ENCODE data around the gene BCAN.

Gene BCAN

DNA sequence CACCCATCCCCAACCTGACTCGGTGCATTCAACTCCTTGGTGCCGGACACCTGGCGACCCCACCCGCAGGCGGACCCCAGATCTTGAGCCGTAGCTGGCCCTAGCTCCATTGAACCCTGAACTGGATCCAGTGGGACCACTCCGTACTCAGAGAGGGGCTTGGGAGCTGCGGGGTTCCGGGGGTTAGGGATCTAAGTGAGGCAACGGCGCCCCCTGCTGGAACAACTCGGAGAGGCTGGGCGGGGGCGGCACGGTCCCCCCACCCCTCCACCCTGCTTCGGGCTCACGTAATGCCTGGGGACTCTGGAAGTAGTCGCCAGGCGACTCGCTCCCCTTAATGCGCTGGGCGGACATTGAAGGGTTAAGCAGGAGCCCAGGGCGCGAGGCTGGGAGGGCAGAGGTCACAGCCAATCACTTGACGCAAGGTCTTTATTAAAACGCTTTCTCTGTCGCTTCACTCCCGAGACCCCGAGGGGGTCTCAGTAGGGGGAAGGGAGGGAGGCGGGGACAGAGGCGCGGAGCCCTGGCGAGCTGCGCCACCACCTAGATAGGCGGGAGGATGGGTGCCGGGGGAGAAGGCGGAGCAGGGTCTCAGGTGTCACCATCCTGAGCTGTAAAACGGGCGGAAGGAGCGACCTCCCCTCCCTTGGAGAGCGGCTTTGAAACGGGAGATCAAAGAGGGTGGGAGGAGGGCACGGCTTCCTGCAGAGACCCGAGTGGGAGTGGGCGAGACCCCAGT, 64.2 kb downstream of the BCAN start:
- Histone ChIP-seq H3K4me1 (ENCODE audit: control insufficient read depth, insufficient read depth, low read length, poor library complexity, severe bottlenecking) (peaks cover 28% of the 10 kb centered on the region), H3K27ac (ENCODE audit: insufficient read depth, low read length, poor library complexity, severe bottlenecking) (peak overlapping the region; percentile 63), H3K9me3 (ENCODE audit: control insufficient read depth, low read length) (no peaks in the 10 kb centered on the region), H3K36me3 (ENCODE audit: control insufficient read depth, insufficient read depth, low read length) (no peaks in the 10 kb centered on the region), H3K4me3 (ENCODE audit: insufficient read depth, low read depth, low read length, poor library complexity, severe bottlenecking) (peak overlapping the region; percentile 87), H3K27me3 (replicated peaks; ENCODE audit: control insufficient read depth, insufficient read depth, low read length, poor library complexity, severe bottlenecking) (peaks cover 17% of the 10 kb centered on the region)
- DNase-seq, result peak; percentile 43 to 60 (median 49)

DNA sequence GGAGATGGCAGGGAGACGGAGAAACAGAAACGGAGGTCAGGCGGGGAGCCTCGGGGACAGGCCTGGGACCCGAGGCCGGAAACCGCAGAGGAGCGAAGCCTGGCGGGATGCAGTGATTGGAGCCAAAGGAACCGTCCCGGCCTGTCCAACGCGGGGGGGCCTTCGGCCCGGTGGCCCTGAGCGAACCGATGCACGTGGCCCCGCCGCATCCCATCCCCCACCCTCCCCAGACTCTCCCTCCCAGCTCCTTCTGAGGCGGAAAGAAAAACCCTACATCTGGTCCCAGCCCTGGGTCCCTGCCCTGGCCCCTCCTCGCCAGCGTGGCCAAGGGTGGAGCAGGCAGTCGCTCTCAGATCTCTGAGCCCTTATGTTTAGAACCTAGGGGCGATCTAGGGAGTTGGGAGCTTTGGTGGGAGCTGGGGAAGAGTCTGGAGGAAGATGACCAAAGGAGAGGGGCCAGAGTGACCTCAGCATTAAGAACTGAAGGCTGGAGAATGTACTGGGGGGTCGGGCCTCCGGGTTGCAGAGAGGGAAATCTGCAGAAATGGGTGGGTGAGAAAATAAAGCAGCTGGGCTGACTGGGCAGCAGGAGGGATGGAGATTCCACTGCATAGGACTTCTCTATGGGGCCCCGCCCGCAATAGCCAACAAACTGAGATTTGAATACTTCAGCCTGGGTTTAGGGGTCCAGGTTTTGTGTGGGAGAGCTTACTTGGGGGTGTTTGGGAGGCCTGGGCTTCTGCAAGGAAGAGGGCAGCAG, 64.9 kb downstream of the BCAN start:
- Histone ChIP-seq H3K9me3 (ENCODE audit: control insufficient read depth, low read length) (no peaks in the 10 kb centered on the region), H3K27me3 (replicated peaks; ENCODE audit: control insufficient read depth, insufficient read depth, low read length, poor library complexity, severe bottlenecking) (peaks cover 17% of the 10 kb centered on the region), H3K36me3 (ENCODE audit: control insufficient read depth, insufficient read depth, low read length) (no peaks in the 10 kb centered on the region), H3K27ac (ENCODE audit: insufficient read depth, low read length, poor library complexity, severe bottlenecking) (peak overlapping the region; percentile 63), H3K4me3 (ENCODE audit: insufficient read depth, low read depth, low read length, poor library complexity, severe bottlenecking) (peak overlapping the region; percentile 87), H3K4me1 (ENCODE audit: control insufficient read depth, insufficient read depth, low read length, poor library complexity, severe bottlenecking) (peaks cover 28% of the 10 kb centered on the region)
- peak in 1 of 3 donors; percentile 12 for DNase-seq

DNA sequence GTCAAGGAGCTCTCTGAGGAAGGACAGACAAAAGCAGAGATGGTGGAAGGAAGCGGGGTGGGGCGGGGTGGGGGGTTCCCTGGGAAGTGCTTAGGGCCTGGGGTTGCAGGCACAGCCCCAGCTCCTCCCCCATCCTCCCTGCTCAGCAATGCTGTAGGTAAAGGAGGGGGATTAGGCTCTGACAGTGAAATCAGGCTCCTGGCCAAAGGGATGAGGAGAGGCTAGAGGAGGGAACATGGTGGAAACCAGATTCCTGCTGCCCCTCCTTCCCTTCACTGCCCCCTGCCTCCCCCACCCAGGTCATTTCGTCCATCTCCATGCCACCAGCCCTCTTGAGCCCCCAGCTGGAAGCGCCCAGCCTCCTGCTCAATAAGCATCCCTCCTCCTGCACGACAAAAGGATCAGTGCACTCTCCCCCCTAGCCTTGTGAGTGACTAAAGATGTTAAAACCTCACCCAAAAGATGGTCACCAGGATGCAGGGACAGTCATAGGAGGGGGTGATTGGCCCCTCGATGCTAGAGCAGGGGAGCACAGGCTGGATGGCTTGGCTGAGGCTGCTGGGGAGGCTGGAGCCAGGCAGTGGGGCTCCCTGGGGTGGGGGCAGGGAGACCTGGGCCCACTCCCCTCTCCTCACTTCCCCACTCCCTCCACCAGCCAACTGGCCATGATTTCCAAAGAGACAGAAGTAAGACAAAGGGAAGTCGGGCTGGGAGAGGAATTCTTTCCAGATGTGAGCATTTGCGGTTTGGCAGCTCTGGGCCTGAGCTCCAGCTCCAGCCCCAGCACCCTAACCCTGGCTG, 65.7 kb downstream of the BCAN start:
- no peak overlapping the region for H3K4me3 ChIP-seq (ENCODE audit: insufficient read depth, low read depth, low read length, poor library complexity, severe bottlenecking)
- peaks cover 17% of the 10 kb centered on the region for H3K27me3 ChIP-seq (replicated peaks; ENCODE audit: control insufficient read depth, insufficient read depth, low read length, poor library complexity, severe bottlenecking)
- H3K27ac ChIP-seq (ENCODE audit: insufficient read depth, low read length, poor library complexity, severe bottlenecking), result no peak overlapping the region
- no peaks in the 10 kb centered on the region for H3K36me3 ChIP-seq (ENCODE audit: control insufficient read depth, insufficient read depth, low read length)
- H3K4me1 ChIP-seq (ENCODE audit: control insufficient read depth, insufficient read depth, low read length, poor library complexity, severe bottlenecking), result peaks cover 28% of the 10 kb centered on the region
- no peaks in the 10 kb centered on the region for H3K9me3 ChIP-seq (ENCODE audit: control insufficient read depth, low read length)
- no peak for DNase-seq

DNA sequence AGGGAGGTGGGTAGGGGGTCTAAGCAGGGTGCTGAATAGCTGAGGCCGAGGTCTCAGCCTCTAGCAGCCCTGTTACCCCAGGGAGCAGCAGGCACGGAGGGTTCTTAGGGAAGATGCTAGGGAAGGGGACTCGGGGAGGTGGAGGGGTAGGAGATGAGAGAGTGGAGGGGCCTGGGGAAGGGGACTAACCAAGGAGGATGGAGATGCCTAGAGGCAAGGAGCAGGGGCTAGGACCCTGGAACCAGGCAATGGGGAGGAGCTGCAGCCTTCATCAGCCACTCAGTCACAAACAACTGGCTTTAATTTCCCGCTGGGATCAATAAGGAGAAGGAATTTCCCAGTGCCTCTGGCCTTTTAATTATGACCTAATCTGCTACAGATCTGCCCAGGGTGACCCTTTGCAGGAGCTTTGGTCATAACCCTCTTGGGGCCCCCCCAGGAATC, 66.3 kb downstream of the BCAN start:
- no peaks in the 10 kb centered on the region for H3K36me3 ChIP-seq (ENCODE audit: control insufficient read depth, insufficient read depth, low read length)
- H3K4me3 ChIP-seq (ENCODE audit: insufficient read depth, low read depth, low read length, poor library complexity, severe bottlenecking), result no peak overlapping the region
- H3K27ac ChIP-seq (ENCODE audit: insufficient read depth, low read length, poor library complexity, severe bottlenecking), result no peak overlapping the region
- H3K9me3 ChIP-seq (ENCODE audit: control insufficient read depth, low read length), result no peaks in the 10 kb centered on the region
- H3K27me3 ChIP-seq (replicated peaks; ENCODE audit: control insufficient read depth, insufficient read depth, low read length, poor library complexity, severe bottlenecking), result peaks cover 12% of the 10 kb centered on the region
- peaks cover 28% of the 10 kb centered on the region for H3K4me1 ChIP-seq (ENCODE audit: control insufficient read depth, insufficient read depth, low read length, poor library complexity, severe bottlenecking)
- no peak for DNase-seq

DNA sequence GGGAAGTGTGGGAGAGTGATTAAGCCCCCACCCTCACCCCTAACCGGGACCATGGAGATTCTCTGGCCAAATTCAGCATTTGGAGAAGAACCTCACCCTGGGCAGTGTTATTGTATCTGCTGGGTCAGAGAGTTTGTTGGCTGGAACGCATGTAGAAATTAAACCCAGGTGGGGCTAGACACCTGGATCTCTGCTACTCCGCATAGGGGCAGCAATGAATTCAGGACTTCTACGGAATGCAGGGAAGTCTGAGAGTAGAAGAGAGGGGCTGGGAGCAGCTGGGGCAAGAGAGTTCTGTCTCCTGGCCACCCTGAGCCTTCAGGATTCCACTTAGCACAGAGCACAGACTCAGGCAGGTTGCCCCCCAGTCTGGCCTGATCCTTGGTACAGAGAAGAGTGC, 67.1 kb downstream of the BCAN start:
- H3K4me1 ChIP-seq (ENCODE audit: control insufficient read depth, insufficient read depth, low read length, poor library complexity, severe bottlenecking), result peaks cover 28% of the 10 kb centered on the region
- no peaks in the 10 kb centered on the region for H3K36me3 ChIP-seq (ENCODE audit: control insufficient read depth, insufficient read depth, low read length)
- H3K4me3 ChIP-seq (ENCODE audit: insufficient read depth, low read depth, low read length, poor library complexity, severe bottlenecking), result no peak overlapping the region
- no peak for DNase-seq
- H3K27me3 ChIP-seq (replicated peaks; ENCODE audit: control insufficient read depth, insufficient read depth, low read length, poor library complexity, severe bottlenecking), result peaks cover 6% of the 10 kb centered on the region
- H3K9me3 ChIP-seq (ENCODE audit: control insufficient read depth, low read length), result no peaks in the 10 kb centered on the region
- no peak overlapping the region for H3K27ac ChIP-seq (ENCODE audit: insufficient read depth, low read length, poor library complexity, severe bottlenecking)

All from effector memory CD4-positive, alpha-beta T cell (primary cell).